Small intestine (tissue), 7 donors: ENCODE results near the gene INTS12. TPM values are rescaled to one million over a fixed set of nuclear protein-coding genes. Genes with fewer than 3 reads are reported as not detected.

Source experiments
- DNase-seq, 2 donors: peaks; one replicate each; pipeline versions ENCODE4 v3.0.0 to v3.0.0-alpha.2; 2013
- FAIRE-seq: peaks from 2 replicates; lab custom pipeline; 2012; peaks lifted over from hg19 to GRCh38; lab: Jason Lieb, UNC
- H3K27ac ChIP-seq, 3 donors: one replicate each; pipeline ENCODE4 v1.5.1; 2013; ENCODE audit warnings: low read length in 2 of 3, mild to moderate bottlenecking in 2 of 3, control low read depth in 1 of 3, inconsistent platforms in 1 of 3, low read depth in 1 of 3, moderate library complexity in 1 of 3
- H3K27me3 ChIP-seq, 3 donors: one replicate each; pipeline ENCODE4 v1.6.1; 2013; ENCODE audit warnings: low read length in 3 of 3, inconsistent platforms in 1 of 3; ENCODE audit not compliant: control insufficient read depth in 3 of 3, insufficient read depth in 3 of 3
- H3K36me3 ChIP-seq, 3 donors: one replicate each; pipeline ENCODE4 v1.6.1; 2013; ENCODE audit warnings: low read length in 3 of 3, inconsistent platforms in 1 of 3, low read depth in 1 of 3, mild to moderate bottlenecking in 1 of 3, moderate library complexity in 1 of 3; ENCODE audit not compliant: control insufficient read depth in 3 of 3, insufficient read depth in 2 of 3
- H3K4me1 ChIP-seq, 3 donors: one replicate each; pipeline ENCODE4 v1.6.1; 2013; ENCODE audit warnings: low read length in 2 of 3, inconsistent platforms in 1 of 3, low read depth in 1 of 3, mild to moderate bottlenecking in 1 of 3, moderate library complexity in 1 of 3; ENCODE audit not compliant: control insufficient read depth in 3 of 3, insufficient read depth in 2 of 3
- H3K4me3 ChIP-seq, 3 donors: one replicate each; pipeline ENCODE4 v1.5.1; 2013; ENCODE audit warnings: low read length in 3 of 3, control low read depth in 1 of 3, inconsistent platforms in 1 of 3, low read depth in 1 of 3, mild to moderate bottlenecking in 1 of 3, moderate library complexity in 1 of 3
- H3K9me3 ChIP-seq, 2 donors: one replicate each; pipeline ENCODE4 v1.6.1; 2013; ENCODE audit warnings: low read depth in 1 of 2, low read length in 1 of 2; ENCODE audit not compliant: control insufficient read depth in 2 of 2, insufficient read depth in 1 of 2
- WGBS, 3 donors: extraction: QIAGEN DNeasy Blood & Tissue Kit; methylation state at CpG; one replicate each; pipeline ENCODE4 v1.1.7; 2013; 5-methylcytosine and 5-hydroxymethylcytosine counted together
- polyA plus RNA-seq, 4 donors: library from polyadenylated mRNA; stranded (reverse) in 3 of 4; unstranded in 1 of 4; fragments of 200-250 nt in 3 of 4; fragments of 120-200 nt in 1 of 4; gene quantifications; one replicate each; pipeline versions ENCODE4 v1.2.1 to v1.2.3, GENCODE V29; 2013
- donor health status: healthy with polysubstance abuse.
- donor health status: control.
- donor health status: control.
- donor health status: Bipolar disorder and iron deficiency.
- donor health status: healthy.

The INTS12 gene
- polyA plus RNA-seq, 4 donors = 18.9 to 23.9 (median 21.5) TPM

- FAIRE-seq = no peak
Observed at GRCh38 chr4:105659190-105659589, 49.3 kb downstream of the INTS12 start.

GRCh38 chr4:105657117-105657765 lies 51.2 kb downstream of the INTS12 start:
- no peak overlapping the region for H3K4me3 ChIP-seq
- no peak overlapping the region for H3K27ac ChIP-seq
- peaks cover 0 to 7% (median 0%) of the 10 kb centered on the region in 3 donors for H3K36me3 ChIP-seq
- DNase-seq = no peak
- no peaks in the 10 kb centered on the region for H3K27me3 ChIP-seq
- FAIRE-seq = no peak
- no peaks in the 10 kb centered on the region for H3K4me1 ChIP-seq
- H3K9me3 ChIP-seq = no peaks in the 10 kb centered on the region

More at GRCh38 chr4:105659190-105659589, 49.3 kb downstream of the INTS12 start:
- Histone ChIP-seq H3K27me3 (no peaks in the 10 kb centered on the region), H3K4me3 (no peak overlapping the region), H3K4me1 (no peaks in the 10 kb centered on the region), H3K27ac (no peak overlapping the region), H3K36me3 (peaks cover 0 to 7% (median 0%) of the 10 kb centered on the region in 3 donors), H3K9me3 (no peaks in the 10 kb centered on the region)
- 77 to 85% (median 82%) methylated on average over 6 of the region's 6 CpGs for WGBS, 3 donors
- DNase-seq = no peak

- DNase-seq = peak in 1 of 2 donors; percentile 9
- Histone ChIP-seq H3K4me3 (no peak overlapping the region), H3K36me3 (peaks cover 0 to 3% (median 0%) of the 10 kb centered on the region in 3 donors), H3K4me1 (no peaks in the 10 kb centered on the region), H3K27me3 (no peaks in the 10 kb centered on the region), H3K9me3 (no peaks in the 10 kb centered on the region), H3K27ac (no peak overlapping the region)
- WGBS, 3 donors = 58 to 85% (median 77%) methylated on average over 4 of the region's 4 CpGs
- FAIRE-seq = no peak
Observed at GRCh38 chr4:105652286-105652888, 56.1 kb downstream of the INTS12 start.

GRCh38 chr4:105651884-105652283 lies 56.6 kb downstream of the INTS12 start:
- H3K9me3 ChIP-seq = no peaks in the 10 kb centered on the region
- DNase-seq (no peak), FAIRE-seq (no peak)
- H3K36me3 ChIP-seq = peaks cover 0 to 3% (median 0%) of the 10 kb centered on the region in 3 donors
- no peak overlapping the region for H3K4me3 ChIP-seq
- H3K4me1 ChIP-seq = no peaks in the 10 kb centered on the region
- H3K27me3 ChIP-seq = no peaks in the 10 kb centered on the region
- H3K27ac ChIP-seq = no peak overlapping the region

GRCh38 chr4:105650190-105650589 lies 58.3 kb downstream of the INTS12 start:
- Histone ChIP-seq H3K4me1 (no peaks in the 10 kb centered on the region), H3K9me3 (no peaks in the 10 kb centered on the region), H3K27ac (no peak overlapping the region), H3K27me3 (no peaks in the 10 kb centered on the region), H3K4me3 (no peak overlapping the region), H3K36me3 (no peaks in the 10 kb centered on the region)
- no peak for FAIRE-seq
- DNase-seq = no peak
- 82 to 97% (median 87%) methylated on average over 1 of the region's 1 CpG for WGBS, 3 donors

GRCh38 chr4:105645440-105645839 lies 63.0 kb downstream of the INTS12 start:
- FAIRE-seq (no peak), DNase-seq (no peak)
- H3K4me1 ChIP-seq = no peaks in the 10 kb centered on the region
- H3K9me3 ChIP-seq = no peaks in the 10 kb centered on the region
- no peak overlapping the region for H3K27ac ChIP-seq
- no peaks in the 10 kb centered on the region for H3K27me3 ChIP-seq
- 64 to 72% (median 65%) methylated on average over 1 of the region's 1 CpG for WGBS, 3 donors
- no peaks in the 10 kb centered on the region for H3K36me3 ChIP-seq
- H3K4me3 ChIP-seq = no peak overlapping the region

GRCh38 chr4:105644257-105644656 lies 64.2 kb downstream of the INTS12 start:
- DNase-seq = no peak
- H3K4me3 ChIP-seq = no peak overlapping the region
- H3K27me3 ChIP-seq = no peaks in the 10 kb centered on the region
- H3K9me3 ChIP-seq = no peaks in the 10 kb centered on the region
- 73 to 81% (median 74%) methylated on average over 2 of the region's 2 CpGs for WGBS, 3 donors
- no peak overlapping the region for H3K27ac ChIP-seq
- no peaks in the 10 kb centered on the region for H3K4me1 ChIP-seq
- no peaks in the 10 kb centered on the region for H3K36me3 ChIP-seq
- FAIRE-seq = no peak

- no peaks in the 10 kb centered on the region for H3K36me3 ChIP-seq
- H3K9me3 ChIP-seq = no peaks in the 10 kb centered on the region
- FAIRE-seq = no peak
- DNase-seq = no peak
- no peak overlapping the region for H3K4me3 ChIP-seq
- H3K27me3 ChIP-seq = no peaks in the 10 kb centered on the region
- H3K27ac ChIP-seq = no peak overlapping the region
- 66 to 84% (median 80%) methylated on average over 4 of the region's 4 CpGs for WGBS, 3 donors
- peaks cover 0 to 5% (median 0%) of the 10 kb centered on the region in 3 donors for H3K4me1 ChIP-seq
Observed at GRCh38 chr4:105641845-105642244, 66.6 kb downstream of the INTS12 start.
